ENCODE data around the gene FCER2. TPM values are rescaled to one million over a fixed set of nuclear protein-coding genes. Genes with fewer than 3 reads are reported as not detected.

The FCER2 gene
- total RNA-seq, 1 donor from 2014 or later: not detected

DNA sequence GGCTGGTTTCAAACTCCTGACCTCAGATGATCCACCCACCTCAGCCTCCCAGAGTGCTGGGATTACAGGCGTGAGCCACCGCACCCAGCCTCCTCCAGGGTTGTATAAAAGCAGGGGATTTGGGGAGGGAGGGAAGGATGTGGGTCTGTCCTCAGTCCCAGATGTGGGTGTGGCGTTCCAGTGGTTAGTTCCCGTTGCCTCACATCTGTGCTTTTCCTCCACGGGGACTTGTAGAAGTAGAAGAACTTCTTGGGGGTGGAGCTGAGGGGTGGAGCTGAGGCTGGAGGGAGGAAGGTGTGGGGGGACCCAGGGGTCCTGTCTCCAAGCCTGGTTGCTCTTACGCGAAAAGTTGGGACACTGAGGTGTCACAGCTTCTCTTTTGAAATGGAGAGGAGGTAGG is 25.6 kb downstream of the FCER2 start:
- DNase-seq (ENCODE audit: low read depth): no peak
- TF ChIP-seq, protein P1, sequence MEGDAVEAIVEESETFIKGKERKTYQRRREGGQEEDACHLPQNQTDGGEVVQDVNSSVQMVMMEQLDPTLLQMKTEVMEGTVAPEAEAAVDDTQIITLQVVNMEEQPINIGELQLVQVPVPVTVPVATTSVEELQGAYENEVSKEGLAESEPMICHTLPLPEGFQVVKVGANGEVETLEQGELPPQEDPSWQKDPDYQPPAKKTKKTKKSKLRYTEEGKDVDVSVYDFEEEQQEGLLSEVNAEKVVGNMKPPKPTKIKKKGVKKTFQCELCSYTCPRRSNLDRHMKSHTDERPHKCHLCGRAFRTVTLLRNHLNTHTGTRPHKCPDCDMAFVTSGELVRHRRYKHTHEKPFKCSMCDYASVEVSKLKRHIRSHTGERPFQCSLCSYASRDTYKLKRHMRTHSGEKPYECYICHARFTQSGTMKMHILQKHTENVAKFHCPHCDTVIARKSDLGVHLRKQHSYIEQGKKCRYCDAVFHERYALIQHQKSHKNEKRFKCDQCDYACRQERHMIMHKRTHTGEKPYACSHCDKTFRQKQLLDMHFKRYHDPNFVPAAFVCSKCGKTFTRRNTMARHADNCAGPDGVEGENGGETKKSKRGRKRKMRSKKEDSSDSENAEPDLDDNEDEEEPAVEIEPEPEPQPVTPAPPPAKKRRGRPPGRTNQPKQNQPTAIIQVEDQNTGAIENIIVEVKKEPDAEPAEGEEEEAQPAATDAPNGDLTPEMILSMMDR (IDR thresholded peaks at IDR 0.05; ENCODE audit: insufficient read depth, low read length, poor library complexity, severe bottlenecking): no peak
- Histone ChIP-seq H3K36me3 (ENCODE audit: control insufficient read depth, insufficient read depth, low read length) (no peaks in the 10 kb centered on the region), H3K4me3 (ENCODE audit: low read depth, low read length) (no peak overlapping the region), H3K27me3 (ENCODE audit: control insufficient read depth, insufficient read depth, low read length) (peaks cover 27% of the 10 kb centered on the region)

DNA sequence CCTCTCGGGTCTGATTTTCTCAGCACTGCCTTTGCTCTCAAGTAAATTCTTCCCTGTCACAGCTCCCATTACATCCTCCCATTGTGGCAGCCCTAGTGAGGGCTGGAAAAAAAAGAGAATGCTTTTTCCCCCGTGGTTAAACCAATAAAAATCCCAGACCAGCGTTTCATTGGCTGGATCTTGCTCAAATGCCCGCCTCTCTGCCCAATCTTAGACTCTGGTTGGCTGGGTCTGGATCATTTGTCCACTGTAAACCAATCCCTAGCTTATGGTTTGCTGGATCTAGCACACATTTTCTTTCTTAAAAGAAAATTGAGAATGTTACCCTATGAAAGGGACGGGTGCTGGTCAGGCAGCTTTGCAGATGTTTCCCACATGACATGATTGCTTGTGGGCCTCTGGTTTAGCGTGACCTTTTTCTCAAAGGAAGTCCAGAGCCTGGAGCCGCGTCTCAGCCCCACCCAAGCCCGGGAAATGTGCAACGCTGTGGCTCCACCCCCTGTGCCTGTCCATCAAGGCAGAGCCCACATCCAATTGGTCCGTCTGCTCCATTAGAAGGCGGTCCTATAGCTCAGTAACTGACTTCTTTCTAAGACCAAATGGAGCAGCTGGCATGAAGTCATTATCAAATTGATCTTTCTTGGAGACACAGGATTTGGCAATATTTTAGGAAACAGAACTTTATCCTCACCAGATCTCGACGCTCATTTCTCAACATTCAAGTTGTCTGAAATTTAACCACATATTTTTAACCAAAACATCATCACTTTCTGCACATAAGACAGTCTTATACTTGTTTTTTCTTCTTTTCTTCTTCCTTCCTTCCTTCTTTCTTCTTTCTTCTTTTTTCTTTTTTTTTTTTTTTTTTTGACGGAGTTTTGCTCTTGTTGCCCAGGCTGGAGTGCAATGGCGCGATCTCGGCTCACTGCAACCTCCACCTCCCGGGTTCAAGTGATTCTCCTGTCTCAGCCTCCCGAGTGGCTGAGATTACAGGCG is 27.6 kb downstream of the FCER2 start:
- TF ChIP-seq, protein P1 (IDR thresholded peaks at IDR 0.05; ENCODE audit: insufficient read depth, low read length, poor library complexity, severe bottlenecking): no peak
- no peak overlapping the region for H3K4me3 ChIP-seq (ENCODE audit: low read depth, low read length)
- H3K36me3 ChIP-seq (ENCODE audit: control insufficient read depth, insufficient read depth, low read length): no peaks in the 10 kb centered on the region
- H3K27me3 ChIP-seq (ENCODE audit: control insufficient read depth, insufficient read depth, low read length): peaks cover 37% of the 10 kb centered on the region
- DNase-seq (ENCODE audit: low read depth): no peak

DNA sequence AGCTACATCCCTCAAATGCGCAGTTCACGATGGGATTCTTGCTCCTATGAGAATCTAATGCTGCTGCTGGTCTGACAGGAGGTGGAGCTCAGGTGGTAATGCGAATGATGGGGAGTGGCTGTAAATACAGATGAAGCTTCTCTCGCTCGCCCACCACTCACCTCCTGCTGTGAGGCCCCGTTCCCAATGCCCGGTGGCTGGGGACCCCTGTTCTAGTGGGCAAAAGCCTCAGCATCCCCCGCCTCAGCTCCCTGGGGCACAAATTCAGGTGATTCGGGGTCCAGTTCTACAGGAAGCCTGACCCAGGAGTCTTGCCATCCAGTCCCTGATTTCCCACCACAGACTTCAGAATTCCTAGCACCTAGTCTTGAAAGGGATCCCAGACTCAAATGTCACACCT is 29.4 kb downstream of the FCER2 start:
- DNase-seq (ENCODE audit: low read depth): no peak
- Histone ChIP-seq H3K27me3 (ENCODE audit: control insufficient read depth, insufficient read depth, low read length) (peaks cover 28% of the 10 kb centered on the region), H3K4me3 (ENCODE audit: low read depth, low read length) (no peak overlapping the region), H3K36me3 (ENCODE audit: control insufficient read depth, insufficient read depth, low read length) (no peaks in the 10 kb centered on the region)
- TF ChIP-seq, protein P1 (IDR thresholded peaks at IDR 0.05; ENCODE audit: insufficient read depth, low read length, poor library complexity, severe bottlenecking): no peak

DNA sequence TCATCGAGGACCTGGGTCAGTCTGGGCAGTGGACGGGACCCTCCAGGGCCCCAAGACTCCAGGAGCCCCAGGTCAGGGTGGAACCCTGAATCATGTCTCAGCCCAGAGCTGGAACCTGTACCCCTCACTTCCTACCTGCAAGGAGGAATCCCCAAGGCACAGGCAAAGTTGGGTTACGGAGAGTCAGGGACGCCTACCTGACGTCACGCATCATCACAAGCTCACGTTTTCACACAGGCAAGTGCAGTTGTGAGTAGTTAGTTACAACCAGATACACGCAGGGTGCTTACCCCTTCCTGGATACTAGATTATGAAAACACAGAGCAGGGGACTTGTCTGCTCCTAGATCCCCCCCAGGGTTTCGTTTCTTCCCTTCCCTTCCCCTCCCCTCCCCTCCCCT is 31.1 kb downstream of the FCER2 start:
- Histone ChIP-seq H3K4me3 (ENCODE audit: low read depth, low read length) (no peak overlapping the region), H3K27me3 (ENCODE audit: control insufficient read depth, insufficient read depth, low read length) (peaks cover 26% of the 10 kb centered on the region), H3K36me3 (ENCODE audit: control insufficient read depth, insufficient read depth, low read length) (no peaks in the 10 kb centered on the region)
- no peak for DNase-seq (ENCODE audit: low read depth)
- TF ChIP-seq, protein P1 (IDR thresholded peaks at IDR 0.05; ENCODE audit: insufficient read depth, low read length, poor library complexity, severe bottlenecking): no peak

DNA sequence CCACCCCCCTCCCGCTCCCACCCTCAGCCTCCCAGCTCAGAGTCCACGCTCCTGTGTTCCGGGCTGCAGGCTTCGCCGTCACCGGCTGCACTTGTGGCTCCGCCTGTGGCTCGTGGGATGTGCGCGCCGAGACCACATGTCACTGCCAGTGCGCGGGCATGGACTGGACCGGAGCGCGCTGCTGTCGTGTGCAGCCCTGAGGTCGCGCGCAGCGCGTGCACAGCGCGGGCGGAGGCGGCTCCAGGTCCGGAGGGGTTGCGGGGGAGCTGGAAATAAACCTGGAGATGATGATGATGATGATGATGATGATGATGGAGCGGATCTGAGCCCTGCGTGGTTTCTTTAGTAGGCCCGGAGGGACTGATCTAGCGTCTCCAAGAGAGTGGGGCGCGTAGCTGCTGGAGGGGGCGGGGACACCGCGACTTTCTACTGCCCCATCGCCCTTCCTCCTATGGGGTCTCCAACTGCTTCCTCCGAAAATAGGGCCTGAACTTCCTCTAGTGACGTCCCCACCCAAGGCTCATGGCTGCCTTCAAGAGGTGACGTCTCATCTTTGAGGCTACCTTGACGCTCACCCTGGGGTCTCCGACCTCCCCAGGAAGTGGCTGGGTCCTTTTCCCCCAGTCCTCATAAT is 31.7 kb downstream of the FCER2 start:
- H3K36me3 ChIP-seq (ENCODE audit: control insufficient read depth, insufficient read depth, low read length): no peaks in the 10 kb centered on the region
- TF ChIP-seq, protein P1 (IDR thresholded peaks at IDR 0.05; ENCODE audit: insufficient read depth, low read length, poor library complexity, severe bottlenecking): no peak
- H3K4me3 ChIP-seq (ENCODE audit: low read depth, low read length): no peak overlapping the region
- DNase-seq (ENCODE audit: low read depth): no peak
- H3K27me3 ChIP-seq (ENCODE audit: control insufficient read depth, insufficient read depth, low read length): peaks cover 26% of the 10 kb centered on the region

Measured in kidney epithelial cell (primary cell).